ELF-1 (cell line): ENCODE data around the gene SAMD10.
"Not testable (repeated sequence)": the region's sequence is repeated elsewhere in the genome, so short reads cannot be mapped to it uniquely, and the experiment has no call there.

ENCODE experiments used
- DNase-seq: peaks from one replicate; pipeline ENCODE4 v3.0.0-alpha.2; 2016; ENCODE audit warnings: low read depth, low spot score

SAMD10 gene

DNA sequence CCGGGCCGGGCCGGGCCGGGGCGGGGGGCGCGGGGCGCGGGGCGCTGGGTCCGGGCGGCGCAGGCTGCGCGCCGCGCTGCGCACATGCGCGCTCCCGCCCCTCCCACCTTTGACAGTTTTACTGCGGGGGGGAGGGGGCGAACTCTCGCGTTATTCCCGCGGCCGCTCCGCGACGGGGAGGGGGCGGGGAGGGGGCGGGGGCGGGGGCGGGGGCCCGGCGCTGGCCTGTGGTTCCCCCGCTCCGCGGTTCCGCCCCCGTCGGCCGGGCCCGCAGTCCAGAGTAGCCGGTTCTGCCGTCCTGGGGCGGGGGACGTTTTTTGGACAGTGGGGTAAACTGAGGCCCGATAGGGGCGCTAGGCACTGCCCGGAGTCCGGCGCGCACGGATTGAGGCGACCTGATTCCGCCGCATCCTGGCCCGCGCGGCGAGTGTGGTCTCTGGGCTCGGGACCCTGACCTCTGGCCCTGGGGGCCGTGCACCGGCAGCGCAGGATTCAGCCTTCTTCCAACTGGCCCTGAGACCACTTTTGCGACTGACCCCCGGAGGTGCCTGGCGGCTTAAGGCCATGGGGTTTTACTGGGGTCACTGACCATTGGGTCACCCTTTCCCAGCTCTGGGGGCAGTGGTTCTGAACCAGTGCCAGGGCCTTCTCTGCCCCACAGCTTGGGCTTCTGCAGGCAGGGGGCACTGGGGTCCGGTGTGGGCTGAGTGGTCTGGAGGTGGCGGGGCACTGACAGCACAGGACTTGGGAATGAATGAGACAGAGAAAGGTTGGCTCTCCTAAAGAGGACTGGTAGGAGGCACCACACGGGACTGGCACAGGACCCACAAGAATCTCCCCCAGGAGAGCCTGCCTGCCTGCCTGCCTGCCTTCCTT, 9.4 kb downstream of the SAMD10 start, which contains the start of gene ZNF512B:
TSS of gene ZNF512B (minus strand) at position 93 of the 876 bp plus-strand sequence. CDS start 1,980 bp downstream, outside the sequence.
- DNase-seq: peak; percentile 39

- no peak for DNase-seq
Observed at GRCh38 chr20:63968928-63969760, 10.3 kb downstream of the SAMD10 start.

GRCh38 chr20:63968136-63968927, 11.1 kb downstream of the SAMD10 start:
- DNase-seq: no peak

DNA sequence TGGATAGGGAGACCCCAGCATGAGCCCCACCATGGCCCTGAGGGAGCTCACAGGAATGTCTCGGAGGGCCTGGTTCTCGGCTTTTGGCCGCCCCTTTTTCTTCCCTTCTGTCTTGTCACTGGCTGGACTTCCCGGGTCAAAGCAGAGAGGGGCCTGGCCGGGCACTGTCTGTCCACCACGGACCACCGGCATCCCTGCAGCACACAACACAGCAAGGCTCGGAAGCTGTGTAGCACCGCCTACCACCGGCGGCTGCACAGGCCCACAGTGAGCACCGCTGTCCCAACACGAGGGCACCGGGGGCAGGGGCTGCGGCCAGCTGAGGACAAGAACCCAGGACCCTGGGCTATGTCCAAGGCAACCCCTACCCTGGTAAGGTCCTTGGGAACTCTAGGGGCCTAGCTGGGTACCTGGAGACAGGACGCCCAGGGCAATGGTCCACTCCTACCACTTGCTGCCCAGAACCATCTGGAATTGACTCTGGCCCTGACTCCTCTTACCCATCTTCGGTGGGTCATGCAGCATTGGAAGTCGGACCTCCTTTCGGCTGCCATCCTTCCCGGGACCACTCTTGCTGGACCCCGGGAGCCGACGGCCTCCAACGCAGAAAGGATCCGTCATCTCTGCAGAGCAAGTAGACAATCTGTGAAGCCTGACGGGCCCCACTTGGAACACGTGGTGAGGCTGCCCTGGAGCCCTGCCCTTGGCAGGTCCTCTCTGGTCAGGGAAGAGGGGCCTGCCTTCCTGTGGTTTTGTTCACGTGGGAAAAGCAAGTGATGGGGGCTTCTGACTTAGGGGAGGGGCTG, 11.9 kb downstream of the SAMD10 start:
- no peak for DNase-seq

DNA sequence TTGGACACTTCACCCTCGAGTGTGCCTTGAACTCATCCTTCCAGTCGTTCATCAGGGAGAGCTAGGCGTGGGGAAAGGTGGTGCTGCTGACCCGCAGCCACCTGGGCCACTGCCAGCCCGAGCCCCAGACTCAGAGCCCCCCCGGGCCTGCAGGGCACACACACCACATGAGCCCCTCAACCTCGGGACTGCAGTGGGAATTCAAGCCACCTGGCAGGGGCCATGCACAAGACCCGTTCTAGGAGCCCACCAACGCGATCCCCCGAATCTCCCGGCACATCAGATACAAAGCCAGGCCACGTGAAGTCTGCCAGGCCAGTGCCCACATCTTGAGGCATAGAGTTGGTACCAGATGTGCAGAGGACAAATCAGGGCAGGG, 12.5 kb downstream of the SAMD10 start:
- DNase-seq: no peak

DNA sequence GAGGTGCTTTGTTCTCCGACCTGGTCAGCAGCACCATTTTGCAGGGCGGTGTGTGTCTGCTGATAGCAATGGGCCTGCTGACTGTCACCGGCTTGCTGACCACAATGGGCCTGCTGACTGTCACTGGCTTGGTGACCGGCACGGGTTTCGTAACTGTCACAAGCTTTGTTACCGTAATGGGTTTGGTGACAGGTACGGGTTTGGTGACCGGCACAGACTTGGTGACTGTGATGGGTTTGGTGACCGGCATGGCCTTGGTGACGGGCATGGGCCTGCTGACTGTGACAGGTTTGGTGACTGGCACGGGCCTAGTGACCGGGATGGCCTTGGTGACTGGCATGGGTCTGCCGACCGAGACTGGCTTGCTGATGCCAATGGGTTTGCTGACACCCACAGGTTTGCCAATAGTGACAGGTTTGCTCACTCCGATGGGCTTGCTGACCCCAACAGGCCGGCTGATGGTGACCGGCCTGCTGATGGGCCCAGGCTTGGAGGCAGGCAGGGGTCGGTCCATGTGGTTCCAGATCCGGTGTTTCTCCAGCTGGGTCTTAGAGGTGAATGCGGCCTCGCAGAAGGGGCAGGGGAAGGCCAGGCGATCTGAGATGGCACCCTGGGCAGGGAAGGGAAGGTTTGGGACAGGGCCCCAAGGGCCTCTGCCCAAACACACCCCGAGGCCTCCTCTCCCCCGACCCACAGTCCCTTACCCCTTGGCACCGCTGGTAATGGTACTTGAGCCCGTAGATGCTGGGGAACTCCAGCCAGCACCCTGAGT, 13.1 kb downstream of the SAMD10 start:
- no peak for DNase-seq

GRCh38 chr20:63964412-63964811, 15.0 kb downstream of the SAMD10 start:
- no peak for DNase-seq

GRCh38 chr20:63963784-63964301, 15.6 kb downstream of the SAMD10 start:
- DNase-seq: no peak

- DNase-seq: no peak
Observed at GRCh38 chr20:63963348-63963741, 16.1 kb downstream of the SAMD10 start.

DNA sequence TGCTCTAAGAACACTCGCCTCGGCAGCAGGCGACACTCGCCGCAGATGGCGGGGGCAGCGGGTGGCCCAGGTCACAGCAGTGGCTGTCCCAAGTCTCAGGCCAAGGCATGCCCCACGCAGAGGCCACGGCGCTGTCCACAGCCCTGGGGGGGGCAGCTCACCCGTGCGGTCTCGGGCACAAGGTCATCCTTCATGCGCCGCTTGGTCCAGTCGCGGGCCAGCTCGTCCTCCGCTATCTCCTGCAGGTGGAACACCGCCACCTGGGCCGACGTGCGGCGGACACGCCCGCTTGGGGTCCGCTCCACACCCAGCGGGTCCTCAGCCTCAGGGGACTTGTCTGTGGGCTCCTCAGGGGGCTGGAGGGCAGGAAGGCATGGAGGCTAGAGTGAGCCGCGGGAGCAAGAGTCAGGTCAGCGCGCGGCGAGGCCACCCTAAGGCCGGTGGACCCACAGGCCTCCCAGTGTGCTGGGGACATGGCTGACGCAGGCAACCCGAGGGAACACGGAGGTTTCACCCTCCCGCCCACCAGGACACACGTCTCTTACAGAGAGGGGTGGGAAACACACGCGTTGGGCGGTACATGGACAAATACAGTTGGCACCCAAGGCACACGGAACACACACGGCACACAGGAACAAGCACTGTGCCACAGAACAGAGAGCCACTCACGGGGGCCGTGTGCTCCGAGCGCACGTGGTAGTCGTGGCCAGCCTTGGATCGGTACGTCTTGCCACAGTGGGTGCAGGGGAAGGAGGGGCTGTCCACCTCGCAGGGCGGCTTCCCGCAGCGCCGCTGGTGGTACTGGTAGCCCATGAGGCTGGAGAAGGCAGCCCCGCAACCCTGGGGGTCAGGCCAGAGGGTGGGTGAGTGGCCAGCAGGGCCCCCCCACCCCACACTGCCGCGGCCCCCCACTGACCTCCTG, 16.8 kb downstream of the SAMD10 start:
- no peak for DNase-seq

DNA sequence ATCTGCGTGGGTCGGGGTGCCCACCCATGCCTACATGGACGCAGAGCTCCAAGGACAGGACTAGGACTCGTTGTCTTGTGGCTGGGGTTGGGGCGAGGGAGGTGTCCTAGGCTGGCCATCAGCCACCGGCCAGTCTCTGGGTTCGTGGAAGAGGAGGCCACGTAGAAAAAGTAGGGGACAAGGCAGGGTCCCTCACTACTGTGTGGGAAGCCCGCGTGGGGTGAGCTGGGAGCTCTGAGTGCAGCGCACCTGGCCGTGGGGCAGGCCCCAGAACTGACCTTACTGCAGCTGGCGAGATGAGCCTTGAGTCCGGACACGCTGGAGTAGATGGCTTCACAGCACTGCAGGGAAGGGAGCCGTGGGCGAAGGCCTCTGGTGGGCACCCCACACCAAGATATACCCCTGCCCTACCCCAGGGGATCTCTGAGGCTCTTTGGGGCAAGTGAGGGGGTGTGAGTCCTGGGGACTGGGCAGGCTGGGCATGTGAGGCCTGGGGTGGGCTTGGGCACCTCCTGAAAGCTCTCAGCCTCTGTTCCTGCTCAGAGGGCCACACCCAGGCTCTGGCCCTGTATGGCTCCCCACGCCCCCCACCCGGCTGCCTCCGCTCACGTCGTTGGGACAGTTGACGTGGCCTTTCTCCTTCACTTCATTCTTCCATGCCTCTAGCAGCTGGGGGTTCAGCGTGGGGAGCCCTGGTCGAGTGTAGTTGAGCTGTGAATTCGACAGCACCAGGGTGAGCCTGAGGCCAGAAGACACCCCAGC, 17.6 kb downstream of the SAMD10 start:
- no peak for DNase-seq

DNA sequence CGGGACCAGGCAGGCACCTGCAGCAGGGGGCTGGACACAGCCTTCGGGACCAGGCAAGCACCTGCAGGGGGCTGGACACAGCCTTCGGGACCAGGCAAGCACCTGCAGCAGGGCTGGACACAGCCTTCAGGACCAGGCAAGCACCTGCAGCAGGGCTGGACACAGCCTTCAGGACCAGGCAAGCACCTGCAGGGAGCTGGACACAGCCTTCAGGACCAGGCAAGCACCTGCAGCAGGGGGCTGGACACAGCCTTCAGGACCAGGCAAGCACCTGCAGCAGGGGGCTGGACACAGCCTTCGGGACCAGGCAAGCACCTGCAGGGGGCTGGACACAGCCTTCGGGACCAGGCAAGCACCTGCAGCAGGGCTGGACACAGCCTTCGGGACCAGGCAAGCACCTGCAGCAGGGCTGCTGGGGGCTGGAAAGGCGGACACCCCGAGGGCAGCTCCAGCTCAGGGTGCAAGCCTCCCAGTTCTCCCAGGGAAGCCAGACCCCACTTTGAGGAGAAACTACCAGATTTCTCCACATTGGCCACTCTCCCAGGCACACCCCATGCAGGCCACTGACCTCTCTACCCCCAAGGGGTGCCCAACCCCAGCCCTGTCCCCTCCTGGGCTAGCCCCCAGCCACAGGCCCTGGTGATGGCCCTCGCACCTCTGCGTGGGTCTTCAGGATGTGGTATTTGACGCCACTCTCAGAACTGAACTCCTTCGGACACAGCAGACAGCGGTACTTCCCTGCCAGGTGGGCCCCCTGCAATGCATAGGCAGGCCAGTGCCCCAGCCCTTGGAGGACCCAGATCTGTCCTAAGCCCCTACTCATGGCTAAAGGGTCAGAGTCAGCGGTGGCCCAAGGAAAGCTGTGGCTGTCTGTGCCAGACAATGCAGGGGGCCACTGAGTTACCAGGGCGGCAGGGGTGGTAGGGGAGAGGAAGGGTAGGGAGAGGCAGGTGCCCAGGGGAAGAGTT, 18.5 kb downstream of the SAMD10 start:
- DNase-seq: not testable (repeated sequence)

DNA sequence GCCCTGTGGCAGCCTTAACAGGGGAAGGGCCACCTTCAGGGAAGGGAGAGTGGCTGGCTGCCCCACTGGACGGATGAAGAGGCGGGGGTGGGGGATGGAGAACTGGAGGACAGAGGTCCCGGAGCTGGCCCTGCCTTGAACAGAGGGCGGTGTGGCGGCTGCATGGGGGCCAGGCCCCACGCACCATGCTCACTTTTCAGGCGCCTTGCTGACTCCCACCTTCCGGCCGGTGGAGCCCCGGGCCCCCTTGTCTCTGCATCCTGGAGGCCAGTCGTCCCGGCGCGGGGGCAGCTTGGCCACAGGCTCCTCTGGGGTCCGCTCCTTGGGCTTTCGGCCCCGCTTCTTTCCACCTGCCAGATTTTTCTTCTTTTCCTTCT, 19.8 kb downstream of the SAMD10 start:
- DNase-seq: no peak

GRCh38 chr20:63958964-63959698, 20.3 kb downstream of the SAMD10 start:
- peak; percentile 46 for DNase-seq

- DNase-seq: peak; percentile 28
Observed at GRCh38 chr20:63958471-63958870, 21.0 kb downstream of the SAMD10 start.
